Astrocyte of the cerebellum (primary cell): Measurements from ENCODE around the gene PLPP2.

ENCODE experiments used
- DNase-seq: peaks from one replicate; pipeline ENCODE4 v3.0.0-alpha.2; 2011; ENCODE audit warnings: low read depth
- H3K4me3 ChIP-seq: 2 replicates; pipeline ENCODE4 v1.5.1; 2011; ENCODE audit warnings: mild to moderate bottlenecking, low read depth, low read length, moderate library complexity
- in situ Hi-C: cut with HindIII; loops from 2 replicates; pipeline ENCODE4 v1.10.0; 2017; ENCODE audit warnings: low sequenced_read_pairs
- TF ChIP-seq, protein P1 (sequence below): IDR thresholded peaks from 2 replicates; pipeline ENCODE4 v1.5.1; 2012; ENCODE audit warnings: low read length, low read depth, moderate library complexity, mild to moderate bottlenecking; ENCODE audit errors: missing control alignments

Gene PLPP2

DNA sequence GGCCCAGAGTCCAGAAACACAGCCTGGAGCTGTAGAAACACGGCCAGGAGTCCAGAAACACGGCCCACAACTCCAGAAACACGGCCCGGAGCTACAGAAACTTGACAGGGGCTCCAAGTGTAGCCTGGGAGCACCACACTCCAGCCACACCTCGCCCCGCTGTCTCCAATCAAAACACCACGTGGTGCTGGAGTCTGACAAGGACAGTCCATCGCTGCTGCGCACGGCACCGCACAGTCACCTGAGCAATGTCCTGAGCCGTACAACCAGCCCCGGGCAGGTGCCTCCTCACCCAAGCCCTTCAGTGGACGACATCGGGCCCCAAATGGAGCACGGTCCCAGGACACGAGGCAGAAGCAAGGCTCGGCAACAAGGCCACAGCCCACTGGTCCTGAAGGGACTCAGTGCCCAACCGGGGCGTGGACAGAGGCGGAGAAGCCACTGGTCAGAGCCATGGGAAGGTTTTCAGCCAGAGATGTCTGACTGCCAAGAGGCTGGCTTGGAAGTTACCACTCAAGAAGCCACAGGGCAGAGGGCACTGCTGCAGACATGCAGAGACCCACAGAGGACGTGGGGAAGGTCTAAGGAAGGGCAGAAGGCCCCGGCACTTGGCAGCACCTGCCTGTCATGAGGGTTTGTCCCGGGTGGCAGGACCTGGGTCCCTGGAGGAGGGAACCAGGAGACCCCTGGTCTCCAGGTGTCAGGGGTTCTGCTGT, 19.7 kb upstream of the PLPP2 start:
- TF ChIP-seq, protein P1, sequence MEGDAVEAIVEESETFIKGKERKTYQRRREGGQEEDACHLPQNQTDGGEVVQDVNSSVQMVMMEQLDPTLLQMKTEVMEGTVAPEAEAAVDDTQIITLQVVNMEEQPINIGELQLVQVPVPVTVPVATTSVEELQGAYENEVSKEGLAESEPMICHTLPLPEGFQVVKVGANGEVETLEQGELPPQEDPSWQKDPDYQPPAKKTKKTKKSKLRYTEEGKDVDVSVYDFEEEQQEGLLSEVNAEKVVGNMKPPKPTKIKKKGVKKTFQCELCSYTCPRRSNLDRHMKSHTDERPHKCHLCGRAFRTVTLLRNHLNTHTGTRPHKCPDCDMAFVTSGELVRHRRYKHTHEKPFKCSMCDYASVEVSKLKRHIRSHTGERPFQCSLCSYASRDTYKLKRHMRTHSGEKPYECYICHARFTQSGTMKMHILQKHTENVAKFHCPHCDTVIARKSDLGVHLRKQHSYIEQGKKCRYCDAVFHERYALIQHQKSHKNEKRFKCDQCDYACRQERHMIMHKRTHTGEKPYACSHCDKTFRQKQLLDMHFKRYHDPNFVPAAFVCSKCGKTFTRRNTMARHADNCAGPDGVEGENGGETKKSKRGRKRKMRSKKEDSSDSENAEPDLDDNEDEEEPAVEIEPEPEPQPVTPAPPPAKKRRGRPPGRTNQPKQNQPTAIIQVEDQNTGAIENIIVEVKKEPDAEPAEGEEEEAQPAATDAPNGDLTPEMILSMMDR: no peak
- no peak overlapping the region for H3K4me3 ChIP-seq

GRCh38 chr19:310141-310651, 19.0 kb upstream of the PLPP2 start:
- peak overlapping the region; percentile 3 for H3K4me3 ChIP-seq
- TF ChIP-seq, protein P1: peak; percentile 16
- in situ Hi-C loops: no loop called here
- DNase-seq: peak; percentile 16

More for the DNA sequence above, 19.7 kb upstream of the PLPP2 start:
- in situ Hi-C loops: no loop called here
- DNase-seq: no peak

- TF ChIP-seq, protein P1: no peak
- H3K4me3 ChIP-seq: no peak overlapping the region
- in situ Hi-C loops: loop anchor here (10.0 kb wide), 1 partner anchor 146 kb away; no protein-coding TSS in a partner anchor
- no peak for DNase-seq
Measured at GRCh38 chr19:309206-309565, 18.0 kb upstream of the PLPP2 start.

DNA sequence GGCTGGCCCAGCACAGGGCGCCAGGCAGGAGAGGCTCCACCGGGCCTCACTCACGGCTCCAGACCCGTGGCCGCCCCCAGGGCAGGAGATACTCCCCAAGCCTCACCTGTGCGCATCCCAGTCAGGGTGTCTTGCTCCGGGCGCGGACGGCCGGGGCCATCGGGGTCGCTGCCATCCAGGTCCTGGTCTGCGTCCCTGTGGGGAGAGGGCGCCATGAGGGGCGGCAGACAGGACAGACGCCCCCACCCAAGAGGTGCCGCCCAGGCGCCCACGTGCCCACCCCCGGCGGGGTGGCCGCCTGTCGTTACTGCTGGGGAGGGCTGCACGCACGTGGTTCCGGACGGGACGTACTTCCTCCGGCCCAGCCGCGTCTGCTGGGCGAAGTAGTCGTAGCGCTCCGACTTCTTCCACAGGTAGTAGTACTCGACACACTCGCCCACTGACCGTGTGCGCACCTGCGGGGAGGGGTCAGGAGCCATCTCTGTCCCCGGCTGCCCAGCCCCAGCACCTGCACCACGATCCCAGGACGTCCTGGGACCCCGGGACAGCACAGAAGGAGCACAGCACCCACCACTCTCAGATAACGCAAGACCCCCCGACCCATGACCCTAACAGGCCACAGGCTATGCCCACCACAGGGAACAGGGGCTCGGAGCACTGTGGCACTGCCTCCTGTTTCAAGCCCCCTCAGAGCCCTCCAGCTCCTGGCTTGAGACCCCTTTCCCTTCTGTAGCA, 17.4 kb upstream of the PLPP2 start:
- no peak for DNase-seq
- H3K4me3 ChIP-seq: no peak overlapping the region
- in situ Hi-C loops: loop anchor here (10.0 kb wide), 1 partner anchor 146 kb away; no protein-coding TSS in a partner anchor
- TF ChIP-seq, protein P1: no peak

DNA sequence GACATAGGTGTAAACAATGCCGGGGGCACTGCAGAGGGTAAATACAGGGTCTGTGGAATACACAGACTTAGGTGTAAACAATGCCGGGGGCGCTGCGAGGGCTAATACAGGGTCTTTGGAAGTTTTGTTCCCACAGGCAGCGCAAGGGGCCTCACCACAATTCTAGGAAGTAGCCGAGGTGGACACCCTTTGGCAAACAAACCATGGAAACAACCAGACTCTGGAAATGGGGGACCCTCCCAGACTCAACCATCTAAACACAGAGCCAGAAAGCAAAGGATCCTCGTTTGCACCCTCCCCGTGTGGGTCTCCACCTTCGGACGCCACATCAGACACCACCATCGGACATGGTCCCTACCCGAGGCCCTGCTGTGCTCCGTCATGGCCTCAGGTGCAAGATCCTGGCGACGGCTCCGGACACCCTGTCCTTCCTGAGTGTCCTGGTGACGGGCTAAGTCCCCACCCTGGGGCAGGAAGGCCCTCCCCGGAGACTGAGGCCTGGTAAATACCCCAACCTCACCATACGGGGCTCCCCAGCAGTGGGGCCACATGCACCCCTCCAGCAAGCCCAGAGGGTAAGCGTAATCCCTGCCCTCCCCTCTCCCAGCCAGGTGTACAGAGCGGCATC, 16.7 kb upstream of the PLPP2 start:
- H3K4me3 ChIP-seq: no peak overlapping the region
- TF ChIP-seq, protein P1: no peak
- no peak for DNase-seq
- in situ Hi-C loops: loop anchor here (10.0 kb wide), 1 partner anchor 147 kb away; no protein-coding TSS in a partner anchor

DNA sequence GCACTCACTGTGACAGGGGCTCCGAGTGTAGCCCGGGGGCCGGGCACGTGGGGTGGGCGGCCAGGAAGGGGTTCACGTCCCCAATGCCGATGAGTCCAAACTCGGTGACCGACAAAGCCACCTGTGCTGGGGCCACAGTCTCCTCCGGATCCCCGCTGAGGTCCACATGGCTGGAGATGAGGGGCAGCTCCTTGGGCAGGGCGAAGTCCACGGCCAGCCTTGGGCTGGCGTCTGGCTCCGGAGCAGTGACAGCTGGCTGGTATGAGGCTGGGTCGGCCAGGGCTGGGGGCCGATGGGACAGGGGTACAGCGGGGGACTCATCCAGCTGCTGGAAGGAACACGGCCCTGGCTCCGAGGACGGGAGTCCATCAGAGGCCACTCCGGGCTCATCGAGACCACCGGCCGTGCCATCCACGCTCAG, 15.9 kb upstream of the PLPP2 start:
- DNase-seq: no peak
- H3K4me3 ChIP-seq: no peak overlapping the region
- in situ Hi-C loops: loop anchor here (10.0 kb wide), 1 partner anchor 148 kb away; no protein-coding TSS in a partner anchor
- TF ChIP-seq, protein P1: no peak
